K562 (cell line): ENCODE results near the gene ETV3. TPM values are rescaled to one million over a fixed set of nuclear protein-coding genes. Genes with fewer than 3 reads are reported as not detected.

Source experiments
- ATAC-seq: fragments of 200-7000 bp; cut with Tn5 transposase; 3 replicates; pipeline ENCODE4 v1.9.1; 2020; ENCODE audit warnings: moderate library complexity
- BruUV-seq: library from RNA; stranded (reverse); fragments of 400-500 nt; replicated peaks from 2 replicates; lab custom pipeline; 2021; lab: Mats Ljungman, UMichigan
- CTCF ChIA-PET: fragments of 300-600 bp; formaldehyde crosslinking; extraction: SDS; loops from one replicate; lab custom pipeline; 2021; ENCODE audit warnings: low intra/inter-chr PET ratio; lab: Yijun Ruan, JAX
- POLR2A ChIA-PET: fragments of 300-600, 350-650 bp; sonication (Branson Sonifier 250); formaldehyde crosslinking; extraction: SDS; loops from one replicate; lab custom pipeline; 2021; ENCODE audit warnings: antibody characterized with exemption, inconsistent platforms; lab: Yijun Ruan, JAX
- DNase-seq, 4 experiments: peaks; one replicate each; pipeline versions ENCODE4 v3.0.0 to v3.0.0-alpha.2; 2011 to 2018; ENCODE audit warnings: low spot score in 3 of 4, mixed read lengths in 3 of 4; ENCODE audit errors: extremely low read depth in 1 of 4
- FAIRE-seq: peaks from 2 replicates; lab custom pipeline; 2011; peaks lifted over from hg19 to GRCh38; lab: Jason Lieb, UNC
- H2AFZ ChIP-seq: 2 replicates; pipeline ENCODE4 v1.6.0; 2011; ENCODE audit warnings: low read depth, low read length, control low read depth, inconsistent platforms
- H3K27ac ChIP-seq: fragments of 200-600 bp; 3 replicates; pipeline ENCODE4 v1.8.0; 2011; ENCODE audit warnings: low read depth, mild to moderate bottlenecking, control low read depth, inconsistent platforms, low read length, moderate library complexity, mixed read lengths; ENCODE audit errors: extremely low read depth
- H3K27me3 ChIP-seq, 2 experiments: fragments of 300-600 bp in 1 of 2; 2 replicates in 1 of 2; 3 replicates in 1 of 2; pipeline versions ENCODE4 v1.6.0 to v1.8.0; 2011; ENCODE audit warnings: inconsistent platforms in 2 of 2, low read length in 2 of 2, mild to moderate bottlenecking in 1 of 2, mixed read lengths in 1 of 2, moderate library complexity in 1 of 2; ENCODE audit not compliant: control insufficient read depth in 2 of 2, insufficient read depth in 2 of 2
- H3K36me3 ChIP-seq: fragments of 300-600 bp; 3 replicates; pipeline ENCODE4 v1.8.0; 2011; ENCODE audit warnings: mild to moderate bottlenecking, low read length, inconsistent platforms; ENCODE audit not compliant: control insufficient read depth, insufficient read depth
- H3K4me1 ChIP-seq, 2 experiments: fragments of 200-600 bp in 1 of 2; replicated peaks in 1 of 2; 2 replicates in 1 of 2; 3 replicates in 1 of 2; pipeline versions ENCODE4 v1.5.1 to v1.8.0; 2011; ENCODE audit warnings: inconsistent platforms in 2 of 2, low read length in 2 of 2, mild to moderate bottlenecking in 1 of 2, mixed read lengths in 1 of 2, moderate library complexity in 1 of 2; ENCODE audit not compliant: control insufficient read depth in 2 of 2, insufficient read depth in 2 of 2
- H3K4me2 ChIP-seq: 2 replicates; pipeline ENCODE4 v1.6.1; 2011; ENCODE audit warnings: low read length, control low read depth, inconsistent platforms, mixed read lengths; ENCODE audit not compliant: insufficient read depth
- H3K4me3 ChIP-seq: fragments of 200-600 bp; sonication (generic), shearing (Covaris generic); 2 replicates; pipeline ENCODE4 v1.5.1; 2016; ENCODE audit warnings: control low read depth, inconsistent platforms
- H3K79me2 ChIP-seq: fragments of 200-600 bp; 3 replicates; pipeline ENCODE4 v1.8.0; 2011; ENCODE audit warnings: low read length, inconsistent platforms; ENCODE audit not compliant: control insufficient read depth, insufficient read depth
- H3K9ac ChIP-seq, 2 experiments: 2 replicates each; pipeline versions ENCODE4 v1.6.0 to v1.6.1; 2011; ENCODE audit warnings: low read depth in 2 of 2, low read length in 2 of 2, control low read depth in 1 of 2, inconsistent platforms in 1 of 2, mild to moderate bottlenecking in 1 of 2, mixed read lengths in 1 of 2; ENCODE audit not compliant: insufficient read depth in 1 of 2
- H3K9me1 ChIP-seq: one replicate; pipeline ENCODE4 v1.6.0; 2011; ENCODE audit warnings: inconsistent platforms, mild to moderate bottlenecking, low read length, moderate library complexity; ENCODE audit not compliant: control insufficient read depth, insufficient read depth
- H3K9me3 ChIP-seq: replicated peaks from 2 replicates; pipeline ENCODE4 v1.5.1; 2011; ENCODE audit warnings: low read depth, low read length, inconsistent platforms; ENCODE audit not compliant: control insufficient read depth, insufficient read depth
- H4K20me1 ChIP-seq: replicated peaks from 2 replicates; pipeline ENCODE4 v1.6.1; 2011; ENCODE audit warnings: low read length, inconsistent platforms, mixed read lengths; ENCODE audit not compliant: control insufficient read depth, insufficient read depth
- ATF7 ChIP-seq: fragments of 450-650 bp; IDR thresholded peaks from 2 replicates; pipeline ENCODE4 v1.7.1; 2014; ENCODE audit warnings: mild to moderate bottlenecking, moderate library complexity
- ETS2 ChIP-seq: IDR thresholded peaks from 2 replicates; pipeline ENCODE4 v1.6.1; 2016; ENCODE audit warnings: borderline replicate concordance, missing genetic modification characterization, mild to moderate bottlenecking, moderate library complexity, missing compliant biosample characterization; ENCODE audit not compliant: poor library complexity, severe bottlenecking
- HDGF ChIP-seq: fragments of 450-650 bp; IDR thresholded peaks from 2 replicates; pipeline ENCODE4 v1.6.1; 2016
- NKRF ChIP-seq: fragments of 450-650 bp; IDR thresholded peaks from 2 replicates; pipeline ENCODE4 v1.6.1; 2016; ENCODE audit warnings: borderline replicate concordance
- PHB ChIP-seq: fragments of 250-450 bp; sonication (Bioruptor Pico); IDR thresholded peaks from 2 replicates; pipeline ENCODE4 v1.5.0; 2021
- REST ChIP-seq, 2 experiments: fragments of 450-650 bp; formaldehyde crosslinking in 1 of 2; IDR thresholded peaks; 2 replicates each; pipeline versions ENCODE4 v1.4.0 to v1.6.1; 2014 to 2020; ENCODE audit warnings: mild to moderate bottlenecking in 2 of 2, borderline replicate concordance in 1 of 2, low read depth in 1 of 2
- SNIP1 ChIP-seq: fragments of 450-650 bp; IDR thresholded peaks from 2 replicates; pipeline ENCODE4 v1.7.1; 2017; ENCODE audit warnings: low read depth, mild to moderate bottlenecking
- TARDBP ChIP-seq: fragments of 450-650 bp; IDR thresholded peaks from 2 replicates; pipeline ENCODE4 v1.6.1; 2016
- TCF3 ChIP-seq: sonication (generic); formaldehyde crosslinking; IDR thresholded peaks from 2 replicates; pipeline ENCODE4 v1.4.0; 2020; ENCODE audit warnings: mild to moderate bottlenecking, missing genetic modification reagents
- ZNF134 ChIP-seq: fragments of 250-450 bp; sonication (Bioruptor Pico); conservative IDR thresholded peaks from 2 replicates; pipeline ENCODE4 v1.4.0; 2020
- WGBS: fragments of 100-300 bp; shearing (Covaris generic); methylation state at CpG from one replicate; pipeline ENCODE4 v1.1.6; 2016; ENCODE audit warnings: low coverage, mixed read lengths; ENCODE audit not compliant: insufficient coverage; ENCODE audit errors: missing lambda C conversion rate; 5-methylcytosine and 5-hydroxymethylcytosine counted together
- in situ Hi-C: fragments of 300-500 bp; cut with MboI; formaldehyde crosslinking; loops from 4 replicates; pipeline ENCODE4 v1.15.0; 2018; ENCODE audit warnings: inconsistent platforms, mixed read lengths
- intact Hi-C: fragments of 100-400 bp; cut with micrococcal nuclease; formaldehyde crosslinking; loops from 2 replicates; pipeline ENCODE4 v1.14.2; 2022
- polyA plus RNA-seq, 8 experiments: library from polyadenylated mRNA; depleted of rRNA in 4 of 8; stranded (reverse) in 5 of 8; unstranded in 3 of 8; fragments of >200 nt; fragmentation: Nextera tagmentation in 2 of 8; fragmentation: Illumina TruSeq in 1 of 8; extraction: Ambion mirVana in 2 of 8; extraction: Trizol in 1 of 8; gene quantifications; 2 replicates each; pipeline versions ENCODE4 v1.2.1 to v1.2.3, GENCODE V29; 2011 to 2014; ENCODE audit warnings: inconsistent platforms in 1 of 8, missing spikeins in 1 of 8
- total RNA-seq, 7 experiments: library from RNA; depleted of rRNA in 6 of 7; stranded (reverse); fragments of >200 nt in 6 of 7; fragmentation: Illumina TruSeq in 2 of 7; extraction: Trizol in 2 of 7; gene quantifications; 2 replicates each; pipeline versions ENCODE4 v1.2.1 to v1.2.3, GENCODE V29; 2011 to 2021; ENCODE audit warnings: low replicate concordance in 1 of 7

The ETV3 gene
- total and polyA plus RNA-seq, 9 of the 15 experiments (the other 6 are each of a cell fraction or from before 2014, with no cell fraction given): 3.1 to 16.0 (median 9.0) TPM

- ChIA-PET POLR2A (interaction anchor here (0.6 to 3.1 kb wide), 7 partner anchors 13 to 235 kb away, joined by 3 to 14 read pairs (median 3); partner anchors contain the start of gene LRRC71), CTCF (interaction anchor here (0.7 to 6.0 kb wide), 4 partner anchors 64 to 347 kb away, joined by 3 to 133 read pairs (median 6); no protein-coding TSS in a partner anchor)
- peak overlapping the region; percentile 91 for H2AFZ ChIP-seq
- WGBS: 4% methylated on average over 7 of the region's 7 CpGs
- FAIRE-seq (peak; percentile 82), DNase-seq (peak; percentile 71 to 90 (median 74)), ATAC-seq (peak; percentile 85)
- intact Hi-C loops: loop anchor here (1.0 to 5.0 kb wide), 2 partner anchors 16 to 228 kb away; no protein-coding TSS in a partner anchor
- peak overlapping the region; percentile 71 for H3K4me2 ChIP-seq
- in situ Hi-C loops: loop anchor here (10.0 to 25.0 kb wide), 2 partner anchors 200 to 782 kb away; no protein-coding TSS in a partner anchor
- H3K9ac ChIP-seq: peak overlapping the region in 1 of 2 experiments; percentile 80; a peak in 2 of 4 replicates
- H4K20me1 ChIP-seq: no peaks in the 10 kb centered on the region
- H3K27ac ChIP-seq: no peak overlapping the region
- H3K36me3 ChIP-seq: no peaks in the 10 kb centered on the region
- H3K9me3 ChIP-seq: no peaks in the 10 kb centered on the region
- H3K4me1 ChIP-seq: peaks cover 33 to 51% of the 10 kb centered on the region in 2 experiments
- H3K27me3 ChIP-seq: peaks cover 3 to 34% of the 10 kb centered on the region in 2 experiments; a peak in 4 of 5 replicates
- no peaks in the 10 kb centered on the region for H3K79me2 ChIP-seq
- H3K4me3 ChIP-seq: no peak overlapping the region
- BruUV-seq: no TSS peak
- H3K9me1 ChIP-seq: no peaks in the 10 kb centered on the region
- TF ChIP-seq TARDBP (no peak), PHB (CRISPR knock-in tag) (no peak), SNIP1 (no peak), REST (IDR thresholded peaks at IDR 0.05; ENCODE audit: borderline replicate concordance) (peak; percentile 72), REST (CRISPR knock-in tag; IDR thresholded peaks at IDR 0.05; ENCODE audit: low read depth) (no peak), ZNF134 (CRISPR knock-in tag) (no peak), ETS2 (tag) (no peak), ATF7 (peak; percentile 37; the same call in 1 of the 2 replicates), HDGF (no peak), NKRF (peak; percentile 58; the same call in 1 of the 2 replicates), TCF3 (0 out of 2 replicates have a peak, but pooled peaks have one; percentile 10)
Observed at GRCh38 chr1:157154940-157155514, 16.8 kb upstream of the ETV3 start.
